Measurements from ENCODE around the gene C5. TPM values are rescaled to one million over a fixed set of nuclear protein-coding genes. Genes with fewer than 3 reads are reported as not detected.

Gene C5
- total and polyA plus RNA-seq, 2 experiments from 2014 or later: 0.31 TPM; not detected in 1

- Histone ChIP-seq H2AFZ (no peak overlapping the region), H4K20me1 (replicated peaks; ENCODE audit: insufficient read depth) (no peaks in the 10 kb centered on the region), H3K4me3 (no peak overlapping the region), H3K27ac (ENCODE audit: low read depth) (no peak overlapping the region), H3K36me3 (ENCODE audit: insufficient read depth) (no peaks in the 10 kb centered on the region), H3K4me1 (ENCODE audit: insufficient read depth) (no peaks in the 10 kb centered on the region), H3K79me2 (replicated peaks; ENCODE audit: insufficient read depth) (no peaks in the 10 kb centered on the region), H3K4me2 (no peak overlapping the region), H3K9me2 (ENCODE audit: insufficient read depth) (no peaks in the 10 kb centered on the region), H3F3A (replicated peaks; ENCODE audit: low read depth) (no peaks in the 10 kb centered on the region), H3K27me3 (ENCODE audit: insufficient read depth) (no peaks in the 10 kb centered on the region)
- ATAC-seq: no peak
- Mint-ChIP-seq H3K27me3 (ENCODE audit: insufficient read depth, low read depth, poor library complexity) (peaks cover 6% of the 10 kb centered on the region), H3K4me3 (no peak overlapping the region), H3K4me1 (peaks cover 5% of the 10 kb centered on the region; the same call in 1 of the 3 replicates), H3K27ac (no peak overlapping the region), H3K9me3 (no peaks in the 10 kb centered on the region), H3K36me3 (ENCODE audit: low read depth) (no peaks in the 10 kb centered on the region)
- no peak for DNase-seq (ENCODE audit: low spot score)
- TF ChIP-seq CTCF (conservative IDR thresholded peaks at IDR 0.05; ENCODE audit: low read depth in 2 of 2): no peak
- no peak for TF ChIP-seq EZH2phosphoT487 (IDR thresholded peaks at IDR 0.05; ENCODE audit: unreplicated experiment)
- no peak for TF ChIP-seq ETS1 (IDR thresholded peaks at IDR 0.05)
- no peak for TF ChIP-seq POLR2AphosphoS5 (IDR thresholded peaks at IDR 0.05; ENCODE audit: low read depth)
- no peak for TF ChIP-seq ZNF331 (CRISPR knock-in tag; IDR thresholded peaks at IDR 0.05; ENCODE audit: low read depth)
- TF ChIP-seq REST (IDR thresholded peaks at IDR 0.05; ENCODE audit: unreplicated experiment): no peak
- TF ChIP-seq STAT1 (IDR thresholded peaks at IDR 0.05; ENCODE audit: unreplicated experiment): no peak
- no peak for TF ChIP-seq EZH2 (IDR thresholded peaks at IDR 0.05; ENCODE audit: low read depth, unreplicated experiment)
- TF ChIP-seq ZNF114 (CRISPR knock-in tag; IDR thresholded peaks at IDR 0.05): no peak
- TF ChIP-seq ZNF462 (CRISPR knock-in tag; IDR thresholded peaks at IDR 0.05): no peak
- TF ChIP-seq NANOG (IDR thresholded peaks at IDR 0.05; ENCODE audit: borderline replicate concordance): no peak
- no peak for TF ChIP-seq JUNB (IDR thresholded peaks at IDR 0.05; ENCODE audit: unreplicated experiment)
- TF ChIP-seq CREB1 (CRISPR knock-in tag; IDR thresholded peaks at IDR 0.05; ENCODE audit: low read depth): no peak
Measured at GRCh38 chr9:120982836-120983235, 67.2 kb downstream of the C5 start.

Data from GM23338 (cell line).